ENCODE measurements around the gene TNN. TPM values are rescaled to one million over a fixed set of nuclear protein-coding genes. Genes with fewer than 3 reads are reported as not detected.

The TNN gene
- total RNA-seq, 1 donor from 2014 or later = 0.07 TPM

DNA sequence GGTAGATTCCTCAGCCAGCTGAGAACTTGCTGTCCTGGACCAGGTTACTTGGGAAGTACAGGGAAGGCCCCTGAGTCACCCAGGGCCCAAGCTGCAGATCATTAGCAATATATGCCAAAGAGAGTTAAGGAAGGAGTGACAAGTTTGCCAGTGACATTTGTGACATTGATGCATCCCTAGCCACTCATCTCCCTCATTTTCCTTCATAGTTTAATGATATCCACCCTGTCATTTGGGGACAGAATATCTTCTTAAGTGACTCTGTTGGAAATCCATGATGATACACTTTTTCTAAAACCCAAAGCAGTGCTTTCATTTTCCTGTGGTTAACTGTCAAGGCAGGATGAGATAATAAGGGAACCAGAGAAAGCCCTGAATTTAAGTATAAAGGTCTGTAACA, 3.2 kb downstream of the TNN start:
- ATAC-seq = peak; percentile 20
- intact Hi-C loops (cut with micrococcal nuclease) = no loop called here
- no peak for DNase-seq

DNA sequence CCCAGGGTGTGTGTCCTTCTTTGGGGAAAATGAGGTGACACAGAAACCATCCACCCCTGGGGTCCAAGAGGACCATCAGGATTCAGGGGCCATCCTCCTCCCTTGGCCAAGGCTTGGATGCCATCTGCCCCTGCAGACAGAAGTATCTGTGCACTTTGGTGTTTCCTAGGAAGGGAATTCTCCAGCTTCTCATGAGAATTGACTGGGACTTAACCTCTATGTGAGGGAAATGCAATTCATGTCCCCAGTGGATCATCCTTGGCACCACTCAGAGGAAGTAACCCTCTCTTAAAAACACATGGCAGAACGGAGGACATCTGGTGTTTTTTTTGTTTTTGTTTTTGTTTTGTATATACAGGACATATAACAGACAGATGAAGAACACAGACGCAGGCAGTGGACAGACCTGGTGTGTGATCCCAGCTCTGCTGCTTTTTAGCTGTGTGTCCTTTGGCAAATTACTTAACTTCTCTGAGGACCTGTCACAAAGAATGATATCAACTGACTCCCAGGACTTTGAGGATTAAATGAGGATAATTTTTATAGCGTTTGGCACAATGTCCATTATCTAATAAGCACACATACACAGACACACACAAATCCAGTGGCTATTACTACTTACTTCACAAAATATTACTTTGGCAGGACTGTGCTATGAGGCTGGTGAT, 3.8 kb downstream of the TNN start:
- ATAC-seq = peak; percentile 41
- intact Hi-C loops (cut with micrococcal nuclease) = no loop called here
- no peak for DNase-seq

DNA sequence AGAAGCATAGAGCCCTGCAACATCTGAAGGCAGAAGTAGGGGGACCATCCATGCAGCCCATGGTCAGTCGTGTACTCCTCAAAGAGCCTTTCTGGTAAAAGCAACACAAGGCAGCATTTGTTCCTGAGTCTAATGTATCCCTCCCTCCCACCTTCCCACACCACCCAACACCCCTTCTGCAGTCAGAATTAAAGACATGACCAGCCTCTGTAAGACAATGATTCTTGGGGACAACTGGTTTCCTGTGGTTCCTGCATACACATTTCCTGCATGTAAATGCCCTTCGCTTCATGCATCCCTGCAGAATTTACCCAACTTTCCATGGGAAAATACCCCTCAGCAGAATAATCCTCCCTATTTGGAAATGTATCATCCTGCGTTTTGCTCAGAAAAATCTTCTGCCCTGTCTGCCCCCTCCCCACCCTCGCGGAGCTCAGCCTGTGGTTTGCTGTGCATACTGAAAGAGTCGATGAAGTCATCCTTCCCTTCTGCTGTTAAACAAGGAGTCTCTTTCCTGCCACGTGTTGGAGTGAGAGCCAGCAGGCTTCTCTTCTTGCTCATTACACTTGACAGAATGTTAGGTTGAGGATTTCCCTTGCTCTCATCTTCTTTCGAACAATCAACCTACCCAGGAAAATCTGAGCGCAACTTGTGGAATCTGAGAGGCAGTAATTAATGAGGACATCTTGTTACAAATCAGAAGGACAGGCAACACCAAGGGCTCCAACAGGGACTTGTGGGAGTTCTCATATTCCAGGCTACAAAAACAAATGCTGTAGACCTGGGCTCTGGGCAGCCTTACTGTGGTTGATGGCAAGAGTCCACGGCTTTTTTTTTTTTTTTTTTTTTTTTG, 4.7 kb downstream of the TNN start:
- intact Hi-C loops (cut with micrococcal nuclease) = no loop called here
- peak; percentile 79 for ATAC-seq
- peak; percentile 51 for DNase-seq

DNA sequence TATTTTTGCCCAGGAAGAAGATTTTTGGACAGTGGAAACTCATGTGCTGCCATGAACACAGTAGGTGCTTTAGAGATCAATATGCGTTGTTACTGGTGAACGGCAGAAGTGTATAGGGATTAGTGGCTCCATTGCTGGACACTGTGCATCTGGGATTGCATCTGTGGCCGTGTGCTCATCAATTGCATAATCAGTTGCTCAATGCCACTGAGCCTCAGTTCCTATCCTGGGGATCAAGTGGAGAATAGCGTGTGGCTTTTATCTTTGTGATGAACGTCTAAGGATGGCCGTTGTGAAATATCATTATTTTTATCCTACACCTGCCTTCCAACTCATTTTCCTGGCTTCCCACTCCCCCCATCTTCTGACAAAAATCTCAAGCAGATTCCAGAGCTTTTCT, 5.4 kb downstream of the TNN start:
- DNase-seq (no peak), ATAC-seq (peak; percentile 88)
- intact Hi-C loops (cut with micrococcal nuclease) = no loop called here

DNA sequence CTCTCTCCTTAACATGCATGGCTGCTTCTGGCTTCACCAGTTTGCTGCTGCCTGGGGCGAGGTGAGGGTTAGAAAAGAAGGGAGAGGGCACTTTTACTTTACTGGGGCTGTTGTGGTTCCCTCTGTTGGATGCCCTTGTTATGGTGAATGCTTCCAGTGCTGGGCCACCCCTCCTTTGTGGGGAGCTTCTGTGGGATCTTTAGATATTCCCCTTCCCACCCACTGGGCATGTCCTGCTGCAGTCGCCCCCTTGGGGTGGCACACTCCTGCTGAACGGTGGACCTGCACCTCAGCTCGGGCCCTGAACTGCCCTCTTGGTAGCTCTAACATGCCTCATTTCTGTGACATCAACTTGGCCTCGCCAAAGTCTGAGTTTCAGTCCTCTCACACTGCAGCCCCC, 6.0 kb downstream of the TNN start:
- ATAC-seq (no peak), DNase-seq (no peak)
- intact Hi-C loops (cut with micrococcal nuclease) = no loop called here

DNA sequence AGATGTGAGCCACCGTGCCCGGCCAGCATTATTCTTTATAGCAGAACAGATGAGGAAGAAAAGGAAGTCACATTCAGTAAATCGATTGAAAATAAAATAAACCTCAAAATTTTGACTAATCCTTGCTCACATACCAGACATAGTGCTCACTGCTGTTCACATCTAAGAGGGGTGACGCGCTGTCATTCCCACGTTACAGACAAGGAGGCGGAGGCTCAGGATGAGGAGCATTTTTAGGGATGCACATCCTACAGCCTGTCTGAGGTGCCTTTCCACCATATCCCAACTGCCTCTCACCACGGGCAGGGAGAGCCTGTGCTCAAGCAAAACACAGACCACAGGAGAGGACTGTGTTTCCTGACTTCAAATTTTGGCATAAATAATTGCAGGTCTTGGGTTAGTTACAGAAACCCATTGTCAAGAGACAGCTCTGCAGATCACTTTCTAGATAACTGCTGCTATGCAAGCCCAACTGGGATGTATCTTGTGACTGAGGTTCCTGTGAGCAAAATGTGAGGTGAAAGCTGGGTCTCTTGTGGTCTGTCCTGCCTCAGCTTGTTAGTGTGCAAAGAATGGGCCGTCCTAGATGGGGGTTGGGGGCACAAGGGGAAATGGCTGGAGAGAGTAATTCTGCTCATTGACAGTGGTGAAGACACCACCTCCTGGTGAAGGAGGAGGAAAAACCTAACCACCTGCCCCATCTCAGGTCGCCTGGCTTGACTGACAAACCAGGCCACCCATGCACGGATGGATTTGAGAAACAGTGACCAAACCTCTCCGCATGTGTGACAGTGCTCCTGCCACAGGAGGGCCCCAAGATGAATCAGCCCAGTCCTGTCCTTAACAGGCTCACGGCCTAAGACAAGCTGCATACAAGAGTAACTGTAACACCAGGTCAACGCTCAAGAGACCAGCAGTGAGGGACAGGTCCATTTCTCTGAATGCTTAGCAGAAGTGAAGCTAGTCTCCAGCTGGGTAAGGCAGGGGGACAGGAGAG, 8.2 kb downstream of the TNN start:
- intact Hi-C loops (cut with micrococcal nuclease) = no loop called here
- ATAC-seq (no peak), DNase-seq (no peak)

DNA sequence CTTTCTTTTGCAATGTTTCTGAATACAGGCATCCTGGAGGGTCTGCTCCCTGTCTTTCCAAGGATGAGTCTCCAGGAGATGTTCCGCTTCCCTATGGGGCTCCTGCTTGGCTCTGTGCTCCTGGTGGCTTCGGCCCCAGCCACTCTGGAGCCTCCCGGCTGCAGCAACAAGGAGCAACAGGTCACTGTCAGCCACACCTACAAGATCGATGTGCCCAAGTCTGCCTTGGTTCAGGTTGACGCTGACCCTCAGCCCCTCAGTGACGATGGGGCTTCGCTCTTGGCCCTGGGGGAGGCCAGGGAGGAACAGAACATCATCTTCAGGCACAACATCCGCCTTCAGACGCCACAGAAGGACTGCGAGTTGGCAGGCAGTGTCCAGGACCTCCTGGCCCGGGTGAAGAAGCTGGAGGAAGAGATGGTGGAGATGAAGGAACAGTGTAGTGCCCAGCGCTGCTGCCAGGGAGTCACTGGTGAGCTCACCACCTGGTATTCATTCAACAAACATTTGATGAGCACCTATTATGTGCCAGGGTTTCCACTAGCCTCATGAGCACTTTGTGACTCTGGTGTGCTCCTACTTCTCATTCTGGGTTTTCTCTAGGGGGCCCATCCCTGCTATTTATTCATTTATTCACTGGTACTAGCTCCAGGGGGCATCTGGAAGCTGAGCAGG, 9.9 kb downstream of the TNN start:
- ATAC-seq (no peak), DNase-seq (no peak)
- intact Hi-C loops (cut with micrococcal nuclease) = no loop called here

DNA sequence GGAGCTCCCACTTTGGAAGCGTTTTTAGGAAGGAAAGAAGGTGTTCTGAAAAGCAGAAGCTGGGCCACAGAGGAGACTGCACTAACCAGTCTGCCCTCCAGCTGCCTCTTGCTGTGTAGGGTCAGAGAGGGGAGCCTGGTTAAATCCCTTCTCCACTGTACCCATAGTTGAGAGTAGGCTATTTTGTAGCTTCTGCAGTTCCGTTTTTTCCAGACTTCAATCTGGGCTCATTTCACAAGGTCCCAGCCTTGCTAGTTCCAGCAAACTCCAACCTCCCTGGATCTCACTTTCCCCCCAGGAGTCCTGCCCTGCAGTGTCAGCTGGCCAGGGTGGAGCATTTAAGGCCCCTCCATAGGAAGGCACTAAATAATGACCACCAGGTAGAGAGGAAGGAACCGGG, 11.0 kb downstream of the TNN start:
- DNase-seq (no peak), ATAC-seq (no peak)
- intact Hi-C loops (cut with micrococcal nuclease) = no loop called here

DNA sequence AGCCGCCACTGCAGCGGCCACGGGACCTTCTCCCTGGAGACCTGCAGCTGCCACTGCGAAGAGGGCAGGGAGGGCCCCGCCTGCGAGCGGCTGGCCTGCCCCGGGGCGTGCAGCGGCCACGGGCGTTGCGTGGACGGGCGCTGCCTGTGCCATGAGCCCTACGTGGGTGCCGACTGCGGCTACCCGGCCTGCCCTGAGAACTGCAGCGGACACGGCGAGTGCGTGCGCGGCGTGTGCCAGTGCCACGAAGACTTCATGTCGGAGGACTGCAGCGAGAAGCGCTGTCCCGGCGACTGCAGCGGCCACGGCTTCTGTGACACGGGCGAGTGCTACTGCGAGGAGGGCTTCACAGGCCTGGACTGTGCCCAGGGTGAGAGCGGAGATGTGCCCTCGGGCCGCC, 11.7 kb downstream of the TNN start:
- intact Hi-C loops (cut with micrococcal nuclease) = no loop called here
- DNase-seq (no peak), ATAC-seq (no peak)

DNA sequence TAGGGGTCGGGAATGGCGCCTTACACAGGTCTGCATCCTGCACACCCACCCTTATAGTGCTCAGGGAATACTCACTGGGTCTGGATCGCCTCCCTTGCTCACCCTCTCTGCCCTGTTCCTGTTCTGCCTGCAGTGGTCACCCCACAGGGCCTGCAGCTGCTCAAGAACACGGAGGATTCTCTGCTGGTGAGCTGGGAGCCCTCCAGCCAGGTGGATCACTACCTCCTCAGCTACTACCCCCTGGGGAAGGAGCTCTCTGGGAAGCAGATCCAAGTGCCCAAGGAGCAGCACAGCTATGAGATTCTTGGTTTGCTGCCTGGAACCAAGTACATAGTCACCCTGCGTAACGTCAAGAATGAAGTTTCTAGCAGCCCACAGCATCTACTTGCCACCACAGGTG, 12.4 kb downstream of the TNN start:
- intact Hi-C loops (cut with micrococcal nuclease) = no loop called here
- ATAC-seq (no peak), DNase-seq (no peak)

DNA sequence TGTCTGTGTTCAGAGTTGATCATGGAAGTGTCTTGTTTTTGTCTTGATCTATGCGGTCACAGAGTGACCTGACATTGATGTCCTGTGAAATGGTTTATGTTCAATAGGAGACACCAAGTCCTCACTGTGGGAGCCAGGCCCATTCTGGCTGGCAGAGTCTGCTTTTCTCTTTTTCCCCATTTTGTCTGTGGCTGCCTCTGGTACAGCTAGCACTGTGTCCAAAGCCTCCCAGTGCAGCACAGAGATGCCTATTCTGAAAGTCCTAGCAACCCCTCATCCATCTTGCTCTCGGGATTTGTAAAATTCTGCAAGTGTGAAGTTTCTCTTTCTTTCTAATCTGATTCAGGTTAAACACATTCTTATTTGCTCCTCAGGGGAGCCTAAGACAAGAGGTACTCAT, 14.3 kb downstream of the TNN start:
- intact Hi-C loops (cut with micrococcal nuclease) = no loop called here
- ATAC-seq = no peak
- DNase-seq = no peak

DNA sequence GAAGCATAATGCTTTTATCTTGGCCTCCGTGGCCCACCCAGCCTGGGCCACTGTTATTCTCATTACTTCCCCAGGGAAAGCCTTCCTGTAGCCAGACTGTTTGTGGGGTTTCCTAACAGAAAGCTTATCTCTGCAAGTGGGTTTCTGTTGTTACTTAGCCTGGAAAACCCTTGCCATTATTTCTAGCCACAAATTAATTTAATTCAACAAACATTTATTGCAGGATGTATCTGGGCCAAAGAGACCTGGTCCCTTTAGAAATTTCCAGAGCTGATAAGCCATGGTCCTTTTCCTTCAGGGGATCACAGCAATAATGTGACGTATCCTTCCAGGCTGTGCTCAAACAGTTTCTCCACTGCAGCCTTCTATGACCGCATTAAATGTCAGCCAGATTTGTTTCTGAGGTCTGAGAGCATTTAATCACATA, 20.9 kb downstream of the TNN start:
- DNase-seq (no peak), ATAC-seq (peak; percentile 69)
- intact Hi-C loops (cut with micrococcal nuclease) = no loop called here

DNA sequence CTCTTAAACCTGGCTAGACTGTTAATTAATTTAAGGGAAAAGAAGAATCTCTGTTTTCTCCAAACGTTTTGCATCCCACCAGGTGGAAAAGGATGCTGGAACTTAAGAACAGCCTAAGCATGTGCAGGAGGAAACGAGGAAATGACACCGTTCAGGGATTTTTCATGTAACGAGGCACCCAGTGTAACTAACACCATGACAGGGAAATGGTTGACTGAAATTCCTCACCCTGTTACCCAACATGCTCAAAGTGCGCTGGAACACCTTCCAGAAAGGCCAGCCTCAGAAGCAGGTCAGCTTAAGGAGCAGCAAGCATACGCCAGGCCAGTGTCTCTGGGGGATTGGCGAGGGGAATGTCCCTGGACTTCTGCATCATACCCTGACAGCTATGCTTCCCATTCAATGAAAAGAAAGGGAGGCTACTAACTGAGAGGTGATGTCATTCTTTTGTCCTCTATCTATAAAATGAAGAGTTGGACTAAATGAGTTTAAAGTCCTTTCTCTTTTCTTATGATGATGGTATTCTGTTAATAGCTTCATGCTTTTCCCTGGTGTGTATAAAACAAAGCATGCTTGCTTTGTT, 21.6 kb downstream of the TNN start:
- ATAC-seq = peak; percentile 48

DNA sequence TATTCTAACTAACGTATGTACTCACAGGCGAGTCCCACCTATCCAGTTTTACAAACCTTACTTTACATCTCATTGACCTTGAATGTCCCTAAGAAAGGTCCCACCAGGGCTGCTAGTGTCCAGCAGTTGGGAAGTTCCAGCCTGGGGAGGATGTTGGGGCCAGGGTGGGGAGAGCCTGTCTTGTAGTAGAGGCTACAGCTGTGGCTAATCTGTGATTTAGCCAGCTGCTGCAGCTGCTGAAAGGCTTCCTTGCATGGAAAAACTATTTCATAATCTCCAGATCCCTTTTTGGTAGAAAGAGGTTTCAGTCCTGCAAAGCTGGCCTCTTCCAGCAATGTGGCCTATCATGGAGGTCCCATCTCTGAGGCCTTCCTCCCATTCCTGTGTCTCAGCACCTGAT, 23.1 kb downstream of the TNN start:
- ATAC-seq (peak; percentile 91), DNase-seq (peak; percentile 63)
- intact Hi-C loops (cut with micrococcal nuclease) = no loop called here

More for the DNA sequence above, 21.6 kb downstream of the TNN start:
- DNase-seq = peak; percentile 44
- intact Hi-C loops (cut with micrococcal nuclease) = no loop called here

DNA sequence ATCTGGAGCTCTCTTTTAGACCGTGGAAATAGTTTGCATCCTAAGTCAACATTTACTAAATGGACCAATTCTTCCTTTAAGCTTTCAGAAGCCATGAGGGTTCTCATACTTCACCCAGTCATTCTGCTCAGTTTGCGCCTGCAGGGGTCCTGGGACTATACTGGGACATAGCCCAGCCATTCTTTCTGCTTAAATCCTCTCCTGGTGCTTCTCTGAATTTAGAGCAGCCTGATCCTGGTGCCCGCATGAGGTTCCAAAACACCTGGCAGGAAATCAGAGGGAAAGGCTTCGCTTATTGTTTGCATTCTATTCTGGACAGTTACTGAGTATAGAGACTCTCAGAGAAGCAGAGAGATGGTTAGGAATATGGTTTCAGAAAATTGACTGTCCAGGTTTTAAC, 27.0 kb downstream of the TNN start:
- DNase-seq = no peak
- intact Hi-C loops (cut with micrococcal nuclease) = no loop called here

DNA sequence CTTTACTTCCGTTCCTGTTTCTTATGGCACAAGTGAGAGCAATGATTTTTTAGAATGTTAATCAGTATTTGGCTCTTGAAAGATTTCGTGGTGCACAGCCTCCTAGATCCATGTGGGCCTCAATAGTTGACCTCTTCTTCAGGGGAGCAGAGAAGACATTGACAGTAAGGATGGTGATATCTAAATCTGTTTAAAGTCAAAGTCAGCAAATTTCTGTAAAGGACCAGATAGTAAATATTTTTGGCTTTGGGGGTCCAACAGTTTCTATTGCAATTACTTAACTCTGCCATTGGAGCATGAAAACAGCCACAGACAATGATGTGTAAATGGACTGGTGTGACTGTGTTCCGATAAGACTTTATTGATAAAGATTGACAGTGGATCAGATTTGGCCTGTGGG, 27.4 kb downstream of the TNN start:
- DNase-seq (no peak), ATAC-seq (no peak)
- intact Hi-C loops (cut with micrococcal nuclease) = no loop called here

More for the DNA sequence above, 27.0 kb downstream of the TNN start:
- ATAC-seq = no peak

DNA sequence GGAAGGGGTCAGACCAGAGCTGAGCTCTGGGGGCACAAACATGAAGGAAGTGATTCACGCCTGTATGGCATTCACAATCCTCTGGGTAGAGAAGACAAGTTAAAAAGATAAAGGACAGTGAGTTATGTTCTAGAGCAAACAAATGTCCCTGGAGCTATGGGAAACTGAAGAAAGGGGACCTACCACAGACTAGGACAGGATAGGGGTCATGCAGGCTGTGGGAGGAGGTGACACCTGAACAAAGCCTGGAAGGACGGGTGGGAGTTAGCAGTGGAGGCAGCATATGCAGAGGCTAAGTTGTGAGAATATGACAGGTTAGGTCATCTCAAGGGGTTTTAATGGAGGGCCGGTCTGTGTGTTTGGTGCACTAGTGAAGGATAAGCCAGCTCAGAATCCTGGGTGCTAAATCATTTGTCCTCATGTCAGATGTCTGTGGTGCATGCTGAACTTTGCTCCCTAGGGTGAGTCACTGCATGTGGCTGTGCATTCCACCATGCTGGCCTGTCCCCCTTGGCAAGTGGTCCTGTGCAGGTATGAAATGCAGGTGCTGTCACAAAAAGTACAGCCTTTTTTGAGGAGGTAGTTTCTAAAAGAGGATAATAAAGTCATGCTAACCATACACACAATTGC, 28.5 kb downstream of the TNN start:
- intact Hi-C loops (cut with micrococcal nuclease) = no loop called here
- ATAC-seq (no peak), DNase-seq (no peak)

DNA sequence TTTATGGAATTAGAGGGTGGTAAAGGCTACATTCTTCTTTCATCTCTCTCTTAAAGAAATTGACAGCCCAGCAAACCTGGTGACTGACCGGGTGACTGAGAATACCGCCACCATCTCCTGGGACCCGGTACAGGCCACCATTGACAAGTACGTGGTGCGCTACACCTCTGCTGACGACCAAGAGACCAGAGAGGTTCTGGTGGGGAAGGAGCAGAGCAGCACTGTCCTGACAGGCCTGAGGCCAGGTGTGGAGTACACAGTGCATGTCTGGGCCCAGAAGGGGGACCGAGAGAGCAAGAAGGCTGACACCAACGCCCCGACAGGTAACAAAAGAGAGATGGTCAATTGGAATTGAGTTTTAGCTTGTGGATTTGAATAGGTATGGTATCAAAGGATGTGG, 29.7 kb downstream of the TNN start:
- intact Hi-C loops (cut with micrococcal nuclease) = no loop called here
- DNase-seq (no peak), ATAC-seq (no peak)
